ENCODE data around the gene DUSP9.

DNA sequence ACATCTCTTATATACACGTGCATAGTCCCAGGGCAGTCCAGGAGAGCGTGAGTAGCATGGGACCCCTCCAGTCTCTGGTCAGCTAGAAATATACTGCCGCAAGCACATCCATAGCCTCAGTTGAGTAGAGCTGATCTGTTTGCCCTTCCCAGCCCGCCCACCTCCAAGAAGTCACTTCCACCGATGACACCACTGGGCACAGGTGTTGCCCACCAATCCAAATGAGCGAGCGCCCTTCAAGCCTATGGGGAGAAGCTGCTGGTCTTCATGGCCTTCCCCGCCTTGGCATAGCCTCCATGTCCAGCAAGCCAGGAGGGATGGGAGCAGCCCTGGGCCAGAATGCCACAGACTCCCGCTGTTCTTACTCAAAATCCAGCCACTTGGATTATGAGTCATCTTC is 10.2 kb downstream of the DUSP9 start:
- TF ChIP-seq CTCF (conservative IDR thresholded peaks at IDR 0.05 in 1 of 2, IDR thresholded peaks at IDR 0.05 in 1 of 2; ENCODE audit: extremely low read depth in 1 of 2, insufficient read depth in 1 of 2, low read depth in 1 of 2, low read length in 2 of 2) (no peak), EZH2 (IDR thresholded peaks at IDR 0.05; ENCODE audit: borderline replicate concordance, low read length) (no peak)
